SK-N-MC (cell line): ENCODE measurements around the gene MYL3.

Experiments used
- EZH2 ChIP-seq: fragments of 200-600 bp; sonication (generic); IDR thresholded peaks from one replicate; pipeline ENCODE4 v1.6.1; 2017; ENCODE audit warnings: antibody characterized with exemption
- FOXP2 ChIP-seq: optimal IDR thresholded peaks from 2 replicates; pipeline ENCODE3; 2011; ENCODE audit warnings: mild to moderate bottlenecking, moderate library complexity; ENCODE audit not compliant: insufficient read depth; ENCODE audit errors: extremely low read length, control extremely low read depth
- POLR2AphosphoS5 ChIP-seq: IDR thresholded peaks from 2 replicates; pipeline ENCODE4 v1.6.1; 2012; ENCODE audit warnings: mild to moderate bottlenecking, low read depth, low read length, borderline replicate concordance

- TF ChIP-seq EZH2 (no peak), POLR2AphosphoS5 (no peak), FOXP2 (no peak)
Measured at GRCh38 chr3:46895204-46895660, 32.0 kb upstream of the MYL3 start.
